ENCODE results near the gene MXRA8. TPM values are rescaled to one million over a fixed set of nuclear protein-coding genes. Genes with fewer than 3 reads are reported as not detected.

MXRA8 gene
- total RNA-seq, 2 experiments from 2014 or later, result 0.92 to 0.98 TPM

- no peak for ATAC-seq
- Mint-ChIP-seq H3K27ac (no peak overlapping the region), H3K4me1 (ENCODE audit: low read depth) (peaks cover 6% of the 10 kb centered on the region), H3K9me3 (no peaks in the 10 kb centered on the region), H3K27me3 (no peaks in the 10 kb centered on the region), H3K36me3 (ENCODE audit: low read depth) (no peaks in the 10 kb centered on the region), H3K4me3 (no peak overlapping the region)
- no peak for DNase-seq
- CTCF ChIA-PET, result no interaction called here
- POLR2A ChIA-PET, result interaction anchor here (1.0 to 1.6 kb wide), 2 partner anchors 17 to 18 kb away, joined by 3 to 4 read pairs; no protein-coding TSS in a partner anchor
- no peak for TF ChIP-seq CTCF (IDR thresholded peaks at IDR 0.05)
- intact Hi-C loops (cut with micrococcal nuclease), result no loop called here
These were observed 27.8 kb downstream of the MXRA8 start for GRCh38 chr1:1330366-1331067.

GRCh38 chr1:1329304-1330210 is 28.8 kb downstream of the MXRA8 start:
- H3K4me1 Mint-ChIP-seq (ENCODE audit: low read depth), result peaks cover 6% of the 10 kb centered on the region
- no peaks in the 10 kb centered on the region for H3K27me3 Mint-ChIP-seq
- H3K4me3 Mint-ChIP-seq, result no peak overlapping the region
- no peak overlapping the region for H3K27ac Mint-ChIP-seq
- no peaks in the 10 kb centered on the region for H3K9me3 Mint-ChIP-seq
- no peak for TF ChIP-seq CTCF (IDR thresholded peaks at IDR 0.05)
- no peaks in the 10 kb centered on the region for H3K36me3 Mint-ChIP-seq (ENCODE audit: low read depth)
- intact Hi-C loops (cut with micrococcal nuclease), result no loop called here
- DNase-seq, result no peak
- no peak for ATAC-seq
- ChIA-PET POLR2A (interaction anchor here (1.0 kb wide), 1 partner anchor 17 kb away, joined by 3 read pairs; no protein-coding TSS in a partner anchor), CTCF (no interaction called here)

- TF ChIP-seq CTCF (IDR thresholded peaks at IDR 0.05), result no peak
- H3K4me1 Mint-ChIP-seq (ENCODE audit: low read depth), result peaks cover 12% of the 10 kb centered on the region
- no peak overlapping the region for H3K4me3 Mint-ChIP-seq
- H3K27me3 Mint-ChIP-seq, result no peaks in the 10 kb centered on the region
- POLR2A ChIA-PET, result interaction anchor here (1.0 to 1.8 kb wide), 2 partner anchors 16 to 19 kb away, joined by 3 to 8 read pairs; no protein-coding TSS in a partner anchor
- H3K27ac Mint-ChIP-seq, result no peak overlapping the region
- no peaks in the 10 kb centered on the region for H3K9me3 Mint-ChIP-seq
- intact Hi-C loops (cut with micrococcal nuclease), result no loop called here
- DNase-seq (no peak), ATAC-seq (no peak)
- CTCF ChIA-PET, result no interaction called here
- H3K36me3 Mint-ChIP-seq (ENCODE audit: low read depth), result peaks cover 2% of the 10 kb centered on the region
These were observed 30.1 kb downstream of the MXRA8 start for GRCh38 chr1:1328254-1328653.

DNA sequence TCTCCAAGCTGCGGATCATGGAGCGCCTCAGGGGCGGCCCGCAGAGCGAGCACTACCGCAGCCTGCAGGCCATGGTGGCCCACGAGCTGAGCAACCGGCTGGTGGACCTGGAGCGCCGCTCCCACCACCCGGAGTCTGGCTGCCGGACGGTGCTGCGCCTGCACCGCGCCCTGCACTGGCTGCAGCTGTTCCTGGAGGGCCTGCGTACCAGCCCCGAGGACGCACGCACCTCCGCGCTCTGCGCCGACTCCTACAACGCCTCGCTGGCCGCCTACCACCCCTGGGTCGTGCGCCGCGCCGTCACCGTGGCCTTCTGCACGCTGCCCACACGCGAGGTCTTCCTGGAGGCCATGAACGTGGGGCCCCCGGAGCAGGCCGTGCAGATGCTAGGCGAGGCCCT is 31.1 kb downstream of the MXRA8 start:
- ATAC-seq, result no peak
- Mint-ChIP-seq H3K4me1 (ENCODE audit: low read depth) (peaks cover 17% of the 10 kb centered on the region), H3K27me3 (no peaks in the 10 kb centered on the region), H3K9me3 (no peaks in the 10 kb centered on the region), H3K4me3 (no peak overlapping the region), H3K36me3 (ENCODE audit: low read depth) (peaks cover 2% of the 10 kb centered on the region), H3K27ac (no peak overlapping the region)
- ChIA-PET POLR2A (interaction anchor here (0.6 to 2.0 kb wide), 3 partner anchors 11 to 166 kb away, joined by 3 to 8 read pairs (median 8); no protein-coding TSS in a partner anchor), CTCF (interaction anchor here (2.2 kb wide), 1 partner anchor 45 kb away, joined by 8 read pairs; no protein-coding TSS in a partner anchor)
- no peak for TF ChIP-seq CTCF (IDR thresholded peaks at IDR 0.05)
- intact Hi-C loops (cut with micrococcal nuclease), result no loop called here
- no peak for DNase-seq
